Gastrocnemius medialis (tissue), 4 donors: ENCODE results near the gene DGLUCY. TPM values are rescaled to one million over a fixed set of nuclear protein-coding genes. Genes with fewer than 3 reads are reported as not detected.

ENCODE experiments used
- ATAC-seq, 2 donors: fragments of 150-250 bp; one replicate each; pipeline ENCODE4 v1.9.1; 2016
- DNase-seq, 2 donors: peaks; one replicate each; pipeline ENCODE4 v3.0.0-alpha.2; 2019
- H3K27ac ChIP-seq, 4 donors: fragments of 200-600 bp; sonication (generic); 1 replicate in 1 of 4; 2 replicates in 3 of 4; pipeline ENCODE4 v1.5.1; 2016 to 2018; ENCODE audit warnings: mild to moderate bottlenecking in 2 of 4, moderate library complexity in 1 of 4
- H3K27me3 ChIP-seq, 3 donors: fragments of 200-600 bp; sonication (generic) in 2 of 3; 1 replicate in 1 of 3; 2 replicates in 2 of 3; pipeline versions ENCODE4 v1.5.1 to v1.6.0; 2016 to 2019; ENCODE audit warnings: mild to moderate bottlenecking in 1 of 3, moderate library complexity in 1 of 3
- H3K36me3 ChIP-seq, 2 donors: fragments of 200-600 bp; sonication (generic) in 1 of 2; one replicate each; pipeline ENCODE4 v1.5.1; 2017 to 2018
- H3K4me1 ChIP-seq, 2 donors: fragments of 200-600 bp; sonication (generic) in 1 of 2; one replicate each; pipeline ENCODE4 v1.5.1; 2016 to 2017; ENCODE audit warnings: mild to moderate bottlenecking in 2 of 2
- H3K4me3 ChIP-seq, 4 donors: fragments of 200-600 bp; sonication (generic) in 3 of 4; 1 replicate in 1 of 4; 2 replicates in 3 of 4; pipeline ENCODE4 v1.5.1; 2016 to 2019; ENCODE audit warnings: mild to moderate bottlenecking in 2 of 4
- H3K9me3 ChIP-seq, 3 donors: fragments of 200-600 bp; sonication (generic) in 2 of 3; 1 replicate in 1 of 3; 2 replicates in 2 of 3; pipeline ENCODE4 v1.5.1; 2016 to 2019
- POLR2A ChIP-seq, 2 donors: fragments of 450-650 bp; IDR thresholded peaks; one replicate each; pipeline ENCODE4 v1.6.1; 2017; ENCODE audit warnings: antibody characterized with exemption in 2 of 2, mild to moderate bottlenecking in 2 of 2, moderate library complexity in 2 of 2
- in situ Hi-C, 4 donors: fragments of 200-750 bp; cut with MboI; loops; one replicate each; pipeline versions ENCODE4 v1.15.0 to v1.8.0; 2017; ENCODE audit warnings: low sequenced_read_pairs in 4 of 4
- intact Hi-C: fragments of 100-400 bp; cut with DNase I; formaldehyde crosslinking; loops from one replicate; pipeline ENCODE4 v1.15.1; 2023; ENCODE audit warnings: low total_unique reads
- total RNA-seq, 4 donors: library from RNA; depleted of rRNA; stranded (reverse); fragments of >200 nt; gene quantifications; one replicate each; pipeline versions ENCODE4 v1.1.0 to v1.2.3, GENCODE V29; 2016
- TF ChIP-seq, protein P1 (sequence below), 5 experiments: fragments of 450-650 bp in 3 of 5; fragments of 200-600 bp in 2 of 5; sonication (generic) in 2 of 5; IDR thresholded peaks in 4 of 5; conservative IDR thresholded peaks in 1 of 5; 1 replicate in 4 of 5; 2 replicates in 1 of 5; pipeline ENCODE4 v1.5.1; 2016 to 2019; ENCODE audit warnings: antibody characterized with exemption in 5 of 5, mild to moderate bottlenecking in 3 of 5, moderate library complexity in 3 of 5

DGLUCY gene
- total RNA-seq, 4 donors from 2014 or later: 29.3 to 93.7 (median 67.8) TPM

DNA sequence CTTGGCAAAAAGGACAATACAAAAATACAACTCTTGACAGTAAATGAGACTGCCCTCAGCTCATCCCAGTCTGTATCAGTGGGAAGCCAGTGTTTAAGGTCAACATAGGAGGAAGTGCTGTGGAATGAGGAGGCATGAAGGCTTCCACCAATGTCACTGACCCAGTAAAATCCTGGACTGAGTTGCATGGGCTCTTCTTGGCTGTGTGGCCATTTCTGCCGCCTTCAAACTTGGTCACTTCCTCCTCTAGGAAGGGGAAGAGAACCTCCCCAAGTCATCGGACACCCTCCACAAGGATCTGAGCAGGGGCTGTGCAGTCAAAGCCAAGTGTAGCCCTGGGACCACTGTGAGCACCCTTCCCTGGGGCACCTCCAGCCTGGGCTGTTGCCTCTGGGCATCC lies 118.7 kb downstream of the DGLUCY start:
- no peak for ATAC-seq
- in situ Hi-C loops: no loop called here
- Histone ChIP-seq H3K27ac (no peak overlapping the region), H3K27me3 (no peaks in the 10 kb centered on the region), H3K4me1 (no peaks in the 10 kb centered on the region), H3K36me3 (peaks cover 0 to 33% of the 10 kb centered on the region in 2 donors), H3K9me3 (no peaks in the 10 kb centered on the region), H3K4me3 (no peak overlapping the region)
- intact Hi-C loops: no loop called here
- TF ChIP-seq POLR2A (IDR thresholded peaks at IDR 0.05): no peak
- TF ChIP-seq, protein P1, sequence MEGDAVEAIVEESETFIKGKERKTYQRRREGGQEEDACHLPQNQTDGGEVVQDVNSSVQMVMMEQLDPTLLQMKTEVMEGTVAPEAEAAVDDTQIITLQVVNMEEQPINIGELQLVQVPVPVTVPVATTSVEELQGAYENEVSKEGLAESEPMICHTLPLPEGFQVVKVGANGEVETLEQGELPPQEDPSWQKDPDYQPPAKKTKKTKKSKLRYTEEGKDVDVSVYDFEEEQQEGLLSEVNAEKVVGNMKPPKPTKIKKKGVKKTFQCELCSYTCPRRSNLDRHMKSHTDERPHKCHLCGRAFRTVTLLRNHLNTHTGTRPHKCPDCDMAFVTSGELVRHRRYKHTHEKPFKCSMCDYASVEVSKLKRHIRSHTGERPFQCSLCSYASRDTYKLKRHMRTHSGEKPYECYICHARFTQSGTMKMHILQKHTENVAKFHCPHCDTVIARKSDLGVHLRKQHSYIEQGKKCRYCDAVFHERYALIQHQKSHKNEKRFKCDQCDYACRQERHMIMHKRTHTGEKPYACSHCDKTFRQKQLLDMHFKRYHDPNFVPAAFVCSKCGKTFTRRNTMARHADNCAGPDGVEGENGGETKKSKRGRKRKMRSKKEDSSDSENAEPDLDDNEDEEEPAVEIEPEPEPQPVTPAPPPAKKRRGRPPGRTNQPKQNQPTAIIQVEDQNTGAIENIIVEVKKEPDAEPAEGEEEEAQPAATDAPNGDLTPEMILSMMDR (IDR thresholded peaks at IDR 0.05 in 4 of 5, conservative IDR thresholded peaks at IDR 0.05 in 1 of 5): no peak
- no peak for DNase-seq

DNA sequence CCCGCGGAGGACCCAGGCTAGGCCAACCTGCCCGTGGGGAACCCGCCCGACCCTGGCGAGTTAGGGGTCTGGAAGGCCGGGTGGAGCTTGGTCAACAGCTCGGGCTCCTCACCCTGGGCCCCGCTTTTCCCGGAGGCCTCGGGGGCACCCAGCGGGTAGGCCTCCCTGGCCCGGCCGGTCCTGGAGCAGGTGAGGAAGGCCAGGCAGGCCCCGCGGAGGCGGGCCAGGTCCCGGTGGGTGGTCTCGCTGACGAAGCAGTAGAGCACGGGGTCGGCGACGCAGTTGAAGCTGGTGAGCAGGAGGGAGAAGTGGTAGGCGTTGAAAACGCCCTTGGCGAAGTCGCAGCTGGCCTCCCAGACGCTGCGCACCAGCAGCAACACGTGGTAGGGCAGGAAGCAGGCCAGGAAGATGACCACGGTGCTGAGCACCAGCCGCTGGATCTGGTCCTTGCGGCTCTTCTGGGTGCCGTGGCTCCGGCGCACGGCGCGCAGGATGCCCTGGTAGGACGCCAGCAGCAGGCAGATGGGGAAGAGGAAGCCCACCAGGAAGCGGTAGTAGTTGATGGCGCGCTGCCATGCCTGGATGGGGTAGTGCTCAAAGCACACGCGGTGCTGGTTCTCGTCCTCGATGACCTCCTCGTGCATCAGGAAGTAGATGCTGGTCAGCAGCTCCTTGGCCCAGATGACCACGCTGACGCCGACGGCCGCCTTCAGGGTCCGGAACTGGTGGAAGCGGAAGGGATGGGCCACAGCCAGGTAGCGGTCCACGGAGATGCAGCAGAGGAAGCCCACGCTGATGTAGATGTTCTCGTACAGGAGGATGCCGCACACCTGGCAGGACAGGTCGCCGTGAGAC lies 120.3 kb downstream of the DGLUCY start:
- TF ChIP-seq, protein P1 (IDR thresholded peaks at IDR 0.05 in 4 of 5, conservative IDR thresholded peaks at IDR 0.05 in 1 of 5): no peak
- TF ChIP-seq POLR2A (IDR thresholded peaks at IDR 0.05): no peak
- H3K4me1 ChIP-seq: no peaks in the 10 kb centered on the region
- H3K4me3 ChIP-seq: no peak overlapping the region
- H3K9me3 ChIP-seq: no peaks in the 10 kb centered on the region
- intact Hi-C loops (no loop called here), in situ Hi-C loops (no loop called here)
- no peak for DNase-seq
- H3K36me3 ChIP-seq: peaks cover 0 to 18% of the 10 kb centered on the region in 2 donors
- no peaks in the 10 kb centered on the region for H3K27me3 ChIP-seq
- H3K27ac ChIP-seq: no peak overlapping the region
- ATAC-seq: no peak

DNA sequence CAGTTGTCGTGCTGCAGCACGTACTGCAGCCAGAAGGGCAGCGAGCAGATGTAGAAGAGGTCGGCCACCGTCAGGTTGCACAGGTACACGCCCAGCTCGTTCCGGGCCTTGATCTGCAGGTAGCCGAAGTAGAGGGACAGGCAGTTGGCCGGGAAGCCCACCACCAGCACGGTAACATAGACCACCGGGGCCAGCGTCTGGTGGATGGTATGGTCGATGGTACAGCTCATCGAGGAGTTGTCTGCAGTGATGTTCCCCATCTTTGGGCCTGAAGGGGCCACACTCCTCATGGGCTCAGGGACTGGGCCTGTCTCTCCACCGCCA lies 120.9 kb downstream of the DGLUCY start:
- ATAC-seq: no peak

DNA sequence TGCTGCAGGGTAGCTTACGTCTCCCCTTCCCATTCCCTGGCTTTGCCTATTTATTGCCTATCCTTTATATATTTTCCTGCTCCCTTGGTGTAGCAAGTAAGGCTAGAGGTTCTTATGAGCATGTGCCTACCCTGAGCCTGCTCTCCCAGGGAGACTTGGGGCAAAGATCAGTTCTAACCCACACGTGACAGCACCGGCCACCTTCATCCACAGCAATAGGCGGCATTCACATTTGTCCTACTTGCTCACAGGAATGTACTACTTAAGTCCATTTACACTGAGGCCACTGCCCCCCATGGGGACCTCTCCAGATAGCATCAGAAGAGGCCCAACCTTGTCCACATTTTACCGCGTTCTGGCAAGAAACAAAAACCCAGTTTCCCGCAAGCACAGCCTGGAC lies 122.0 kb downstream of the DGLUCY start:
- no peaks in the 10 kb centered on the region for H3K4me1 ChIP-seq
- no peaks in the 10 kb centered on the region for H3K9me3 ChIP-seq
- ATAC-seq (no peak), DNase-seq (no peak)
- no peak overlapping the region for H3K4me3 ChIP-seq
- H3K27ac ChIP-seq: no peak overlapping the region
- H3K36me3 ChIP-seq: peaks cover 0 to 4% of the 10 kb centered on the region in 2 donors
- no peak for TF ChIP-seq POLR2A (IDR thresholded peaks at IDR 0.05)
- TF ChIP-seq, protein P1 (IDR thresholded peaks at IDR 0.05 in 4 of 5, conservative IDR thresholded peaks at IDR 0.05 in 1 of 5): no peak
- in situ Hi-C loops: no loop called here
- intact Hi-C loops: no loop called here
- H3K27me3 ChIP-seq: no peaks in the 10 kb centered on the region

More for the DNA sequence above, 120.9 kb downstream of the DGLUCY start:
- intact Hi-C loops: no loop called here
- in situ Hi-C loops: no loop called here
- TF ChIP-seq POLR2A (IDR thresholded peaks at IDR 0.05): no peak
- TF ChIP-seq, protein P1 (IDR thresholded peaks at IDR 0.05 in 4 of 5, conservative IDR thresholded peaks at IDR 0.05 in 1 of 5): no peak
- no peak for DNase-seq
- Histone ChIP-seq H3K4me3 (no peak overlapping the region), H3K36me3 (peaks cover 0 to 15% of the 10 kb centered on the region in 2 donors), H3K27me3 (no peaks in the 10 kb centered on the region), H3K4me1 (no peaks in the 10 kb centered on the region), H3K9me3 (no peaks in the 10 kb centered on the region), H3K27ac (no peak overlapping the region)
